ENCODE results near the gene UVRAG. TPM values are rescaled to one million over a fixed set of nuclear protein-coding genes. Genes with fewer than 3 reads are reported as not detected.
"Not testable (repeated sequence)": the region's sequence is repeated elsewhere in the genome, so short reads cannot be mapped to it uniquely, and the experiment has no call there.

The UVRAG gene
- total RNA-seq, 1 donor from 2014 or later = 31.0 TPM

DNA sequence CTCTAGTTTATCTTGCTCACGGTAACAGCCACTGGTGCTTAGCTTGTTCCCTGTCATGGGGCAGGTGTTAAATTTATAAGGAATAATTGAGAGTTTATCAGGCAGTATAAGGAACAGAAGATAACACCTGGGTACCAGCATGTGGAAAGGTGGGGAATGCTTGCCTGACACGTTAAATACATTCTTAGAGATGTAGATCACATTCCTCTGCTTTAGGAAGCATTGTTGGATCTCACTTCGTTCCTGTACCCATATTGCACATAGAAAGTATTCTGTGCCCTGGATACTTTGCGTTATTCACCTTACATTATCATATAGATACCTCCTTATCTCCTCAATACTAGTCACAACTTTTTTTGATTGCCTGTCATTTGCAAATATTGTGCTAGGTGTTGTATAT lies 114.7 kb downstream of the UVRAG start:
- H3K9me3 ChIP-seq = no peaks in the 10 kb centered on the region
- H3K27ac ChIP-seq = no peak overlapping the region
- intact Hi-C loops (cut with DNase I) = no loop called here
- no peak for TF ChIP-seq CTCF (IDR thresholded peaks at IDR 0.05)
- H3K27me3 ChIP-seq = no peaks in the 10 kb centered on the region
- H3K36me3 ChIP-seq = peaks cover 4% of the 10 kb centered on the region
- DNase-seq = no peak
- no peak overlapping the region for H3K4me3 ChIP-seq
- H3K4me1 ChIP-seq = no peaks in the 10 kb centered on the region
- no peak for ATAC-seq

GRCh38 chr11:75930534-75930933 lies 115.5 kb downstream of the UVRAG start:
- Histone ChIP-seq H3K4me3 (no peak overlapping the region), H3K4me1 (no peaks in the 10 kb centered on the region), H3K36me3 (peaks cover 4% of the 10 kb centered on the region), H3K9me3 (no peaks in the 10 kb centered on the region), H3K27ac (no peak overlapping the region), H3K27me3 (no peaks in the 10 kb centered on the region)
- no peak for TF ChIP-seq CTCF (IDR thresholded peaks at IDR 0.05)
- no peak for ATAC-seq
- intact Hi-C loops (cut with DNase I) = no loop called here
- no peak for DNase-seq

DNA sequence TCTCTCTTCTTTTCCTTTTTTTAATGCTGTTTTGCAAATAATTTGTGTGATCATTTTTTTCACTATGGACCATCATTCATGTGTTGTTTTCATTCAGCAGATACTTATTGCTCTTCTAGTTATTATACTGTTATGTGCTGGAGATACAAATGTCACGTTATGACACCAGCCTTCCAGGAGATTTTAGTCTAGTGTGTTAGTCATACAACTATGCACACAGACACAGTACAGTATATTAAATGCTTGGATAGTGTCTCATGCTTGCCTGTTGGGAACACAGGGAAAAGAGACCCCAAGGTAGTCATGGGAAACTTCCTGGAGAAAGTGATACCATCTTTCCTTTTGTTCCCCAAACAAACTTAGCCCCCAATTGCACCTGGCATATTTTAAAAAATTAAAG lies 116.1 kb downstream of the UVRAG start:
- intact Hi-C loops (cut with DNase I) = no loop called here
- Histone ChIP-seq H3K4me3 (no peak overlapping the region), H3K4me1 (no peaks in the 10 kb centered on the region), H3K27me3 (no peaks in the 10 kb centered on the region), H3K36me3 (peaks cover 4% of the 10 kb centered on the region), H3K9me3 (no peaks in the 10 kb centered on the region), H3K27ac (no peak overlapping the region)
- ATAC-seq = no peak
- no peak for DNase-seq
- TF ChIP-seq CTCF (IDR thresholded peaks at IDR 0.05) = no peak

DNA sequence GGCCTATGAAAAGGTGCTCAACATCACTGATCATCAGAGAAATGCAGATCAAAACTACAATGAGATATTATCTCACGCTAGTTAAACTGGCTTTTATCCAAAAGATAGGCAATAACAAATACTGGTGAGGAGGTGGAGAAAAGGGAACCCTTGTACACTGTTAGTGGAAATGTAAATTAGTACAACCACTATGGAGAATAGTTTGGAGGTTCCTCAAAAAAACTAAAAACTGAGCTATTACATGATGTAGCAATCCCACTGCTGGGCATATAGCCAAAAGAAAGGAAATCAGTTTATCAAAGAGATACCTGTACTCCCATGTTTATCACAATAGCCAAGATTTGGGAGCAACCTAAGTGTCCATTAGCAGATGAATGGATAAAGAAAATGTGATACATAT lies 118.7 kb downstream of the UVRAG start:
- H3K27ac ChIP-seq; ATAC-seq; H3K4me3 ChIP-seq; H3K9me3 ChIP-seq; H3K36me3 ChIP-seq; H3K4me1 ChIP-seq; DNase-seq; intact Hi-C loops (cut with DNase I); H3K27me3 ChIP-seq: not testable (repeated sequence)

DNA sequence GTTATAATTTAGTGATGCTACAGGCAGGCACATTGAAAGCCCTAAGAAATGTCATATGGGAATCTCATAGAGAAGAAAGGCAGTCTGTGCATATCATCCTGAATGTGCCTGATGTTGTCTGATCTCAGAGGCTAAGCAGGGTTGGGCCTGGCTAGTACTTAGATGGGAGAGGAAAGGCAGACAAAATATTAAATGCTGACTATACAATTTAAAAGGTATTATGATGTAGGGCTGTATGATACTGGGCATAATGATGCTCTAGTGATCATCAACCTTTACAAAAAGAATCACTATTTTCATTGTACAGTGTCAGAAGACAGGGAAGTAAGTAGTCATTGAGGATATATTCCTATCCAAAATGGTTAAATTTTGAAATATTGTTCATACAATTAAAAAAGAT lies 119.8 kb downstream of the UVRAG start:
- ATAC-seq = no peak
- intact Hi-C loops (cut with DNase I) = no loop called here
- H3K27ac ChIP-seq = no peak overlapping the region
- no peak overlapping the region for H3K4me3 ChIP-seq
- H3K4me1 ChIP-seq = no peaks in the 10 kb centered on the region
- no peak for TF ChIP-seq CTCF (IDR thresholded peaks at IDR 0.05)
- H3K9me3 ChIP-seq = no peaks in the 10 kb centered on the region
- DNase-seq = no peak
- H3K36me3 ChIP-seq = peaks cover 4% of the 10 kb centered on the region
- no peaks in the 10 kb centered on the region for H3K27me3 ChIP-seq

GRCh38 chr11:75938543-75938942 lies 123.5 kb downstream of the UVRAG start:
- Histone ChIP-seq H3K36me3 (no peaks in the 10 kb centered on the region), H3K27me3 (no peaks in the 10 kb centered on the region), H3K27ac (no peak overlapping the region), H3K4me3 (no peak overlapping the region), H3K4me1 (no peaks in the 10 kb centered on the region), H3K9me3 (no peaks in the 10 kb centered on the region)
- intact Hi-C loops (cut with DNase I) = no loop called here
- DNase-seq (no peak), ATAC-seq (no peak)
- no peak for TF ChIP-seq CTCF (IDR thresholded peaks at IDR 0.05)
